Upper lobe of left lung (tissue), 4 donors: ENCODE measurements around the gene NRXN3.

Source experiments
- EP300 ChIP-seq, 4 donors: sonication (generic); formaldehyde crosslinking; IDR thresholded peaks; one replicate each; pipeline ENCODE4 v1.5.1; 2017; ENCODE audit warnings: antibody characterized with exemption in 4 of 4, control low read depth in 2 of 4
- TF ChIP-seq, protein P1 (sequence below), 6 experiments: fragments of 450-650 bp in 4 of 6; fragments of 200-600 bp in 2 of 6; sonication (generic) in 2 of 6; IDR thresholded peaks; one replicate each; pipeline ENCODE4 v1.5.1; 2016 to 2019; ENCODE audit warnings: antibody characterized with exemption in 6 of 6

DNA sequence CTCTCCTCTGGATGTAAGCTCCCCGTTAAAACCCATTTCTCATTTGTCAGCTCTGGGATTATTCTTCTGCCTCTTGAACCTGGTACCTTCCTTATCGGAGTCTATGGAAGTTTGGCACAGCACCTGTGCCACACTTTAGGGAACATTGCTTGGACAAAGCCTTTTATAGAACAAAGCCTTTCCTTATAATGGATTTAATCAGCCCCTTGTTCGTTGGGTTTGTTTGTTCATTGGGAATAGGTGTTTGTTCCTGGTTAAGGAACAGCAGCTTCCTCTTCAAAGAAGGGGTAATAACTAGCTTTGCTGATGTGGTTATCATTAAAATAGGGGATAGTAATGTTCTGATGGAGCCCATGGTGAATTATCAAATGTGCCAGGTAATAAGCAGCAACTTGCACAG is 70.4 kb downstream of the NRXN3 start:
- TF ChIP-seq, protein P1, sequence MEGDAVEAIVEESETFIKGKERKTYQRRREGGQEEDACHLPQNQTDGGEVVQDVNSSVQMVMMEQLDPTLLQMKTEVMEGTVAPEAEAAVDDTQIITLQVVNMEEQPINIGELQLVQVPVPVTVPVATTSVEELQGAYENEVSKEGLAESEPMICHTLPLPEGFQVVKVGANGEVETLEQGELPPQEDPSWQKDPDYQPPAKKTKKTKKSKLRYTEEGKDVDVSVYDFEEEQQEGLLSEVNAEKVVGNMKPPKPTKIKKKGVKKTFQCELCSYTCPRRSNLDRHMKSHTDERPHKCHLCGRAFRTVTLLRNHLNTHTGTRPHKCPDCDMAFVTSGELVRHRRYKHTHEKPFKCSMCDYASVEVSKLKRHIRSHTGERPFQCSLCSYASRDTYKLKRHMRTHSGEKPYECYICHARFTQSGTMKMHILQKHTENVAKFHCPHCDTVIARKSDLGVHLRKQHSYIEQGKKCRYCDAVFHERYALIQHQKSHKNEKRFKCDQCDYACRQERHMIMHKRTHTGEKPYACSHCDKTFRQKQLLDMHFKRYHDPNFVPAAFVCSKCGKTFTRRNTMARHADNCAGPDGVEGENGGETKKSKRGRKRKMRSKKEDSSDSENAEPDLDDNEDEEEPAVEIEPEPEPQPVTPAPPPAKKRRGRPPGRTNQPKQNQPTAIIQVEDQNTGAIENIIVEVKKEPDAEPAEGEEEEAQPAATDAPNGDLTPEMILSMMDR (IDR thresholded peaks at IDR 0.05) = no peak
- no peak for TF ChIP-seq EP300 (IDR thresholded peaks at IDR 0.05)
